HepG2 (cell line): Measurements from ENCODE around the gene ASL. TPM values are rescaled to one million over a fixed set of nuclear protein-coding genes. Genes with fewer than 3 reads are reported as not detected.

Experiments used
- DMAP1 ChIP-seq: IDR thresholded peaks from 2 replicates; pipeline ENCODE4 v1.6.1; 2016
- ELF3 ChIP-seq: IDR thresholded peaks from 2 replicates; pipeline ENCODE4 v1.6.1; 2016; ENCODE audit warnings: missing genetic modification reagents, missing compliant biosample characterization
- HOMEZ ChIP-seq: IDR thresholded peaks from 2 replicates; pipeline ENCODE4 v1.6.1; 2016; ENCODE audit warnings: low read depth
- HOXA3 ChIP-seq: sonication (generic); formaldehyde crosslinking; IDR thresholded peaks from 2 replicates; pipeline ENCODE4 v1.5.0; 2020; ENCODE audit warnings: missing genetic modification reagents
- IKZF4 ChIP-seq: sonication (generic); formaldehyde crosslinking; IDR thresholded peaks from 2 replicates; pipeline ENCODE4 v1.5.1; 2020; ENCODE audit warnings: borderline replicate concordance, mild to moderate bottlenecking, low read depth, missing genetic modification reagents; ENCODE audit errors: not compliant biosample characterization
- ISL2 ChIP-seq: sonication (generic); formaldehyde crosslinking; IDR thresholded peaks from 2 replicates; pipeline ENCODE4 v1.5.0; 2020; ENCODE audit warnings: missing genetic modification reagents
- JUN ChIP-seq: sonication (generic); formaldehyde crosslinking; IDR thresholded peaks from 2 replicates; pipeline ENCODE4 v1.4.0; 2020; ENCODE audit warnings: mild to moderate bottlenecking, missing genetic modification reagents
- KDM3A ChIP-seq: IDR thresholded peaks from 2 replicates; pipeline ENCODE4 v1.6.1; 2018; ENCODE audit warnings: low read depth, missing compliant biosample characterization
- MYNN ChIP-seq: sonication (generic); formaldehyde crosslinking; IDR thresholded peaks from 2 replicates; pipeline ENCODE4 v1.4.0; 2020; ENCODE audit warnings: mild to moderate bottlenecking, low read depth, missing genetic modification reagents
- MYPOP ChIP-seq: sonication (generic); formaldehyde crosslinking; IDR thresholded peaks from 2 replicates; pipeline ENCODE4 v1.8.1; 2023; ENCODE audit warnings: mild to moderate bottlenecking, moderate library complexity, missing genetic modification reagents
- SNAPC4 ChIP-seq: sonication (generic); formaldehyde crosslinking; IDR thresholded peaks from 2 replicates; pipeline ENCODE4 v1.4.0; 2020; ENCODE audit warnings: mild to moderate bottlenecking, missing genetic modification reagents
- ZBTB8A ChIP-seq: sonication (generic); formaldehyde crosslinking; IDR thresholded peaks from 2 replicates; pipeline ENCODE4 v1.4.0; 2020; ENCODE audit warnings: mild to moderate bottlenecking, low read depth, missing genetic modification reagents, borderline replicate concordance
- ZIK1 ChIP-seq: sonication (generic); formaldehyde crosslinking; IDR thresholded peaks from 2 replicates; pipeline ENCODE4 v1.5.0; 2020; ENCODE audit warnings: mild to moderate bottlenecking, low read depth, missing genetic modification reagents, borderline replicate concordance
- ZNF30 ChIP-seq: sonication (generic); formaldehyde crosslinking; IDR thresholded peaks from 2 replicates; pipeline ENCODE4 v1.5.0; 2020; ENCODE audit warnings: mild to moderate bottlenecking, missing genetic modification reagents
- ZNF335 ChIP-seq: sonication (generic); formaldehyde crosslinking; IDR thresholded peaks from 2 replicates; pipeline ENCODE4 v1.4.0; 2020; ENCODE audit warnings: missing genetic modification reagents
- ZNF704 ChIP-seq: sonication (generic); formaldehyde crosslinking; IDR thresholded peaks from 2 replicates; pipeline ENCODE4 v1.8.1; 2023; ENCODE audit warnings: mild to moderate bottlenecking, inconsistent platforms, moderate library complexity, missing genetic modification reagents, borderline replicate concordance
- ZNF749 ChIP-seq: sonication (generic); formaldehyde crosslinking; IDR thresholded peaks from 2 replicates; pipeline ENCODE4 v1.8.0; 2022; ENCODE audit warnings: mild to moderate bottlenecking, missing genetic modification reagents, moderate library complexity, borderline replicate concordance
- ZNF782 ChIP-seq: sonication (generic); formaldehyde crosslinking; IDR thresholded peaks from 2 replicates; pipeline ENCODE4 v1.4.0; 2020; ENCODE audit warnings: missing genetic modification reagents, mild to moderate bottlenecking, borderline replicate concordance
- ZNF816 ChIP-seq: sonication (generic); formaldehyde crosslinking; IDR thresholded peaks from 2 replicates; pipeline ENCODE4 v1.8.0; 2022; ENCODE audit warnings: missing genetic modification reagents, mild to moderate bottlenecking, borderline replicate concordance
- ZSCAN31 ChIP-seq: sonication (generic); formaldehyde crosslinking; IDR thresholded peaks from 2 replicates; pipeline ENCODE4 v1.5.0; 2020; ENCODE audit warnings: low read depth, mild to moderate bottlenecking, missing genetic modification reagents
- polyA plus RNA-seq, 8 experiments: library from polyadenylated mRNA; depleted of rRNA in 3 of 8; stranded (reverse) in 7 of 8; unstranded in 1 of 8; fragments of >200 nt; fragmentation: Illumina TruSeq in 4 of 8; extraction: Trizol in 4 of 8; gene quantifications; 2 replicates each; pipeline versions ENCODE4 v1.2.1 to v1.2.3, GENCODE V29; 2011 to 2016; ENCODE audit warnings: low read depth in 4 of 8, missing spikeins in 1 of 8, mixed read lengths in 1 of 8; ENCODE audit not compliant: insufficient read depth in 1 of 8
- total RNA-seq, 5 experiments: library from RNA; depleted of rRNA; stranded (reverse); fragments of >200 nt; fragmentation: Illumina TruSeq; extraction: Trizol; gene quantifications; 2 replicates each; pipeline ENCODE4 v1.2.3, GENCODE V29; 2016; ENCODE audit warnings: low read depth in 1 of 5

The ASL gene
- total and polyA plus RNA-seq, 2 of the 13 experiments (the other 11 are each of a cell fraction or from before 2014, with no cell fraction given) = 71.4 to 96.5 TPM

- no peak for TF ChIP-seq HOMEZ (CRISPR knock-in tag)
- TF ChIP-seq DMAP1 (CRISPR knock-in tag) = peak; percentile 93
- peak; percentile 71 for TF ChIP-seq IKZF4 (CRISPR knock-in tag)
- no peak for TF ChIP-seq KDM3A (CRISPR knock-in tag)
- TF ChIP-seq HOXA3 (CRISPR knock-in tag) = peak; percentile 76
- no peak for TF ChIP-seq ZNF749
- no peak for TF ChIP-seq ZBTB8A (CRISPR knock-in tag)
- 0 out of 2 replicates have a peak, but pooled peaks have one; percentile 53 for TF ChIP-seq ZSCAN31 (CRISPR knock-in tag)
- peak; percentile 71 for TF ChIP-seq ELF3 (CRISPR knock-in tag)
- TF ChIP-seq ZIK1 = peak; percentile 74; the same call in 1 of the 2 replicates
- TF ChIP-seq ZNF335 (CRISPR knock-in tag) = no peak
- TF ChIP-seq MYNN (CRISPR knock-in tag) = no peak
- TF ChIP-seq JUN = no peak
- TF ChIP-seq MYPOP = peak; percentile 67
- TF ChIP-seq SNAPC4 (CRISPR knock-in tag) = peak; percentile 62; the same call in 1 of the 2 replicates
- 0 out of 2 replicates have a peak, but pooled peaks have one; percentile 11 for TF ChIP-seq ZNF30 (CRISPR knock-in tag)
- TF ChIP-seq ZNF782 (CRISPR knock-in tag) = peak; percentile 86
- TF ChIP-seq ZNF704 (CRISPR knock-in tag) = 0 out of 2 replicates have a peak, but pooled peaks have one; percentile 82
- no peak for TF ChIP-seq ZNF816 (CRISPR knock-in tag)
- TF ChIP-seq ISL2 (CRISPR knock-in tag) = no peak; the same call in 1 of the 2 replicates
Measured at GRCh38 chr7:66114743-66115649, 39.4 kb downstream of the ASL start, which contains the start of gene CRCP (continued).
